ENCODE measurements around the gene HS3ST3A1.

Gene HS3ST3A1

GRCh38 chr17:13476720-13477119 is 125.0 kb downstream of the HS3ST3A1 start:
- no peak for TF ChIP-seq CTCF (IDR thresholded peaks at IDR 0.05; ENCODE audit: insufficient read depth, missing control alignments)
- no peak for FAIRE-seq
- DNase-seq (ENCODE audit: insufficient read length, low spot score) = no peak

- DNase-seq (ENCODE audit: insufficient read length, low spot score) = no peak
- TF ChIP-seq CTCF (IDR thresholded peaks at IDR 0.05; ENCODE audit: insufficient read depth, missing control alignments) = no peak
- no peak for FAIRE-seq
Measured at GRCh38 chr17:13475574-13476223, 126.0 kb downstream of the HS3ST3A1 start.

GRCh38 chr17:13474073-13474800 is 127.5 kb downstream of the HS3ST3A1 start:
- FAIRE-seq (no peak), DNase-seq (ENCODE audit: insufficient read length, low spot score) (no peak)
- no peak for TF ChIP-seq CTCF (IDR thresholded peaks at IDR 0.05; ENCODE audit: insufficient read depth, missing control alignments)

GRCh38 chr17:13465678-13466077 is 136.1 kb downstream of the HS3ST3A1 start:
- DNase-seq (ENCODE audit: insufficient read length, low spot score) (no peak), FAIRE-seq (no peak)
- TF ChIP-seq CTCF (IDR thresholded peaks at IDR 0.05; ENCODE audit: insufficient read depth, missing control alignments) = no peak

- FAIRE-seq = no peak
- TF ChIP-seq CTCF (IDR thresholded peaks at IDR 0.05; ENCODE audit: insufficient read depth, missing control alignments) = no peak
- no peak for DNase-seq (ENCODE audit: insufficient read length, low spot score)
Measured at GRCh38 chr17:13462673-13463124, 139.0 kb downstream of the HS3ST3A1 start.

GRCh38 chr17:13462146-13462545 is 139.6 kb downstream of the HS3ST3A1 start:
- TF ChIP-seq CTCF (IDR thresholded peaks at IDR 0.05; ENCODE audit: insufficient read depth, missing control alignments) = no peak
- DNase-seq (ENCODE audit: insufficient read length, low spot score) (no peak), FAIRE-seq (no peak)

Data from D721Med (cell line).